IMR-90 (cell line): Measurements from ENCODE around the gene AMDHD2. TPM values are rescaled to one million over a fixed set of nuclear protein-coding genes. Genes with fewer than 3 reads are reported as not detected.

Experiments
- ATAC-seq: fragments of 200-7000 bp; cut with Tn5 transposase; 2 replicates; pipeline ENCODE4 v1.9.1; 2020; ENCODE audit warnings: low read depth, mild to moderate bottlenecking, moderate library complexity
- BruUV-seq: library from RNA; stranded (reverse); fragments of 400-500 nt; replicated peaks from 2 replicates; lab custom pipeline; 2021; lab: Mats Ljungman, UMichigan
- CTCF ChIA-PET: fragments of 300-600 bp; formaldehyde crosslinking; extraction: SDS; loops from one replicate; lab custom pipeline; 2021; ENCODE audit warnings: antibody characterized with exemption; lab: Yijun Ruan, JAX
- POLR2A ChIA-PET: fragments of 300-600 bp; sonication (Branson Sonifier 250); formaldehyde crosslinking; loops from one replicate; lab custom pipeline; 2022; ENCODE audit warnings: antibody characterized with exemption; ENCODE audit not compliant: unreplicated experiment; lab: Charles Lee
- DNase-seq: peaks from one replicate; pipeline ENCODE4 v3.0.0; 2013
- H2AFZ ChIP-seq: replicated peaks from 2 replicates; pipeline ENCODE3; 2013; ENCODE audit warnings: low read length, mild to moderate bottlenecking; ENCODE audit not compliant: poor library complexity
- H2AK5ac ChIP-seq: 2 replicates; pipeline ENCODE4 v1.6.1; 2013; ENCODE audit warnings: low read depth, low read length, inconsistent platforms
- H2AK9ac ChIP-seq: replicated peaks from 2 replicates; pipeline ENCODE3; 2013; ENCODE audit warnings: mild to moderate bottlenecking, low read depth, low read length, moderate library complexity; ENCODE audit not compliant: poor library complexity
- H2BK120ac ChIP-seq: 2 replicates; pipeline ENCODE4 v1.6.1; 2013; ENCODE audit warnings: low read depth, low read length, inconsistent platforms
- H2BK15ac ChIP-seq: 3 replicates; pipeline ENCODE4 v1.6.1; 2013; ENCODE audit warnings: low read depth, low read length, inconsistent platforms
- H2BK20ac ChIP-seq: 2 replicates; pipeline ENCODE4 v1.6.1; 2013; ENCODE audit warnings: low read depth, mild to moderate bottlenecking, inconsistent platforms, low read length, moderate library complexity
- H2BK5ac ChIP-seq: 2 replicates; pipeline ENCODE4 v1.6.1; 2013; ENCODE audit warnings: mild to moderate bottlenecking, low read depth, low read length, inconsistent platforms; ENCODE audit not compliant: poor library complexity, severe bottlenecking
- H3K14ac ChIP-seq: replicated peaks from 2 replicates; pipeline ENCODE4 v1.6.1; 2013; ENCODE audit warnings: low read depth, low read length, inconsistent platforms
- H3K18ac ChIP-seq: 2 replicates; pipeline ENCODE4 v1.6.1; 2013; ENCODE audit warnings: low read depth, low read length, control low read depth
- H3K23ac ChIP-seq: 2 replicates; pipeline ENCODE4 v1.6.1; 2013; ENCODE audit warnings: low read depth, low read length, inconsistent platforms
- H3K27ac ChIP-seq: 2 replicates; pipeline ENCODE4 v1.5.1; 2013; ENCODE audit warnings: mild to moderate bottlenecking, control low read depth, low read length; ENCODE audit not compliant: insufficient read depth
- H3K27me3 ChIP-seq: 2 replicates; pipeline ENCODE4 v1.6.1; 2013; ENCODE audit warnings: low read length; ENCODE audit not compliant: control insufficient read depth, insufficient read depth
- H3K36me3 ChIP-seq: 2 replicates; pipeline ENCODE4 v1.6.1; 2013; ENCODE audit warnings: low read length, mixed read lengths; ENCODE audit not compliant: control insufficient read depth, insufficient read depth
- H3K4ac ChIP-seq: 2 replicates; pipeline ENCODE4 v1.6.1; 2013; ENCODE audit warnings: low read depth, low read length, inconsistent platforms
- H3K4me1 ChIP-seq: 2 replicates; pipeline ENCODE4 v1.6.1; 2013; ENCODE audit warnings: low read length, mixed read lengths; ENCODE audit not compliant: control insufficient read depth, insufficient read depth
- H3K4me2 ChIP-seq: 2 replicates; pipeline ENCODE4 v1.6.1; 2013; ENCODE audit warnings: low read depth, mild to moderate bottlenecking, control low read depth, low read length, moderate library complexity
- H3K4me3 ChIP-seq: 2 replicates; pipeline ENCODE4 v1.5.1; 2013; ENCODE audit warnings: low read depth, mild to moderate bottlenecking, control low read depth, low read length, moderate library complexity; ENCODE audit not compliant: insufficient read depth
- H3K56ac ChIP-seq: 2 replicates; pipeline ENCODE4 v1.6.1; 2013; ENCODE audit warnings: low read length, inconsistent platforms; ENCODE audit not compliant: insufficient read depth; ENCODE audit errors: extremely low read depth
- H3K79me1 ChIP-seq, 2 experiments: 2 replicates each; pipeline ENCODE4 v1.6.1; 2013; ENCODE audit warnings: low read length in 2 of 2, inconsistent platforms in 1 of 2, low read depth in 1 of 2
- H3K9ac ChIP-seq: 2 replicates; pipeline ENCODE4 v1.6.1; 2013; ENCODE audit warnings: low read depth, low read length, control low read depth
- H3K9me1 ChIP-seq: 2 replicates; pipeline ENCODE4 v1.6.1; 2013; ENCODE audit warnings: low read length, inconsistent platforms; ENCODE audit not compliant: insufficient read depth
- H3K9me3 ChIP-seq: 2 replicates; pipeline ENCODE4 v1.6.1; 2013; ENCODE audit warnings: low read length; ENCODE audit not compliant: control insufficient read depth, insufficient read depth
- H4K20me1 ChIP-seq: 2 replicates; pipeline ENCODE4 v1.6.1; 2013; ENCODE audit warnings: low read length, inconsistent platforms; ENCODE audit not compliant: insufficient read depth
- H4K5ac ChIP-seq: 2 replicates; pipeline ENCODE4 v1.6.1; 2013; ENCODE audit warnings: mild to moderate bottlenecking, low read depth, low read length, control low read depth
- H4K8ac ChIP-seq, 2 experiments: 2 replicates each; pipeline ENCODE4 v1.6.1; 2013; ENCODE audit warnings: low read depth in 2 of 2, low read length in 2 of 2, control low read depth in 1 of 2, inconsistent platforms in 1 of 2
- H4K91ac ChIP-seq: 2 replicates; pipeline ENCODE4 v1.6.1; 2013; ENCODE audit warnings: low read depth, low read length, inconsistent platforms; ENCODE audit not compliant: insufficient read depth
- BHLHE40 ChIP-seq: fragments of 150-350 bp; IDR thresholded peaks from 2 replicates; pipeline ENCODE4 v1.6.1; 2016; ENCODE audit warnings: mild to moderate bottlenecking, low read depth, low read length
- CEBPB ChIP-seq: IDR thresholded peaks from 2 replicates; pipeline ENCODE4 v1.6.1; 2012; ENCODE audit warnings: low read depth, low read length, improper control_type of control experiment
- CHD1 ChIP-seq: IDR thresholded peaks from 2 replicates; pipeline ENCODE4 v1.6.1; 2012; ENCODE audit warnings: low read depth, low read length, improper control_type of control experiment
- FOS ChIP-seq: fragments of 150-350 bp; IDR thresholded peaks from 2 replicates; pipeline ENCODE4 v1.6.1; 2016; ENCODE audit warnings: low read depth, low read length
- MAFK ChIP-seq: IDR thresholded peaks from 2 replicates; pipeline ENCODE4 v1.6.1; 2012; ENCODE audit warnings: low read depth, low read length, improper control_type of control experiment
- MAZ ChIP-seq: IDR thresholded peaks from 2 replicates; pipeline ENCODE4 v1.6.1; 2012; ENCODE audit warnings: low read depth, mild to moderate bottlenecking, low read length, improper control_type of control experiment, moderate library complexity, borderline replicate concordance
- NFE2L2 ChIP-seq: fragments of 150-350 bp; IDR thresholded peaks from 2 replicates; pipeline ENCODE4 v1.6.1; 2016; ENCODE audit warnings: low read depth, mild to moderate bottlenecking, low read length
- POLR2A ChIP-seq: IDR thresholded peaks from 2 replicates; pipeline ENCODE4 v1.6.1; 2012; ENCODE audit warnings: mild to moderate bottlenecking, low read depth, low read length
- RAD21 ChIP-seq: IDR thresholded peaks from 2 replicates; pipeline ENCODE4 v1.6.1; 2012; ENCODE audit warnings: low read length, improper control_type of control experiment
- RCOR1 ChIP-seq: IDR thresholded peaks from 2 replicates; pipeline ENCODE4 v1.6.1; 2012; ENCODE audit warnings: mild to moderate bottlenecking, low read length, improper control_type of control experiment; ENCODE audit not compliant: insufficient replicate concordance
- RFX5 ChIP-seq: IDR thresholded peaks from 2 replicates; pipeline ENCODE4 v1.8.0; 2012; ENCODE audit warnings: low read depth, mild to moderate bottlenecking, low read length, moderate library complexity
- SMC3 ChIP-seq: fragments of 150-350 bp; IDR thresholded peaks from 2 replicates; pipeline ENCODE4 v1.6.1; 2016; ENCODE audit warnings: low read depth, mild to moderate bottlenecking, antibody characterized with exemption, low read length, moderate library complexity
- WGBS, 2 experiments: methylation state at CpG; one replicate each; pipeline versions ENCODE4 v1.1.5 to v1.1.7; 2013; ENCODE audit warnings: missing lambda C conversion rate in 2 of 2; ENCODE audit not compliant: insufficient read length in 1 of 2; ENCODE audit errors: extremely low coverage in 2 of 2; 5-methylcytosine and 5-hydroxymethylcytosine counted together
- dilution Hi-C: fragments of 300-500 bp; cut with HindIII; formaldehyde crosslinking; loops from one replicate; pipeline ENCODE4 v1.14.3; 2018; ENCODE audit warnings: low sequenced_read_pairs; ENCODE audit not compliant: unreplicated experiment
- in situ Hi-C: fragments of 300-500 bp; cut with MboI; formaldehyde crosslinking; loops from 3 replicates; pipeline ENCODE4 v1.14.3; 2019; ENCODE audit warnings: low sequenced_read_pairs, inconsistent platforms, mixed read lengths
- intact Hi-C: fragments of 100-400 bp; cut with micrococcal nuclease; formaldehyde crosslinking; loops from 2 replicates; pipeline ENCODE4 v1.10.0; 2022
- polyA plus RNA-seq, 3 experiments: library from polyadenylated mRNA; depleted of rRNA; stranded (reverse); fragments of >200 nt; gene quantifications; 2 replicates each; pipeline ENCODE4 v1.2.3, GENCODE V29; 2012; ENCODE audit warnings: low replicate concordance in 1 of 3
- total RNA-seq: library from RNA; depleted of rRNA; stranded (reverse); fragments of >200 nt; gene quantifications from 2 replicates; pipeline ENCODE4 v1.2.3, GENCODE V29; 2012
- TF ChIP-seq, protein P1 (sequence below): conservative IDR thresholded peaks from 2 replicates; pipeline ENCODE4 v1.5.1; 2012; ENCODE audit warnings: mild to moderate bottlenecking, low read depth, low read length, improper control_type of control experiment
- TF ChIP-seq, protein P2 (sequence below): fragments of 150-350 bp; IDR thresholded peaks from 2 replicates; pipeline ENCODE4 v1.6.1; 2016; ENCODE audit warnings: low read depth, mild to moderate bottlenecking, low read length, moderate library complexity, borderline replicate concordance
- TF ChIP-seq, protein P3 (sequence below): fragments of 150-350 bp; IDR thresholded peaks from 2 replicates; pipeline ENCODE4 v1.6.1; 2017; ENCODE audit warnings: mild to moderate bottlenecking, antibody characterized with exemption, low read length, low read depth

AMDHD2 gene
- total and polyA plus RNA-seq, 2 of the 4 experiments (the other 2 are of a cell fraction), result 10.6 to 30.3 TPM

DNA sequence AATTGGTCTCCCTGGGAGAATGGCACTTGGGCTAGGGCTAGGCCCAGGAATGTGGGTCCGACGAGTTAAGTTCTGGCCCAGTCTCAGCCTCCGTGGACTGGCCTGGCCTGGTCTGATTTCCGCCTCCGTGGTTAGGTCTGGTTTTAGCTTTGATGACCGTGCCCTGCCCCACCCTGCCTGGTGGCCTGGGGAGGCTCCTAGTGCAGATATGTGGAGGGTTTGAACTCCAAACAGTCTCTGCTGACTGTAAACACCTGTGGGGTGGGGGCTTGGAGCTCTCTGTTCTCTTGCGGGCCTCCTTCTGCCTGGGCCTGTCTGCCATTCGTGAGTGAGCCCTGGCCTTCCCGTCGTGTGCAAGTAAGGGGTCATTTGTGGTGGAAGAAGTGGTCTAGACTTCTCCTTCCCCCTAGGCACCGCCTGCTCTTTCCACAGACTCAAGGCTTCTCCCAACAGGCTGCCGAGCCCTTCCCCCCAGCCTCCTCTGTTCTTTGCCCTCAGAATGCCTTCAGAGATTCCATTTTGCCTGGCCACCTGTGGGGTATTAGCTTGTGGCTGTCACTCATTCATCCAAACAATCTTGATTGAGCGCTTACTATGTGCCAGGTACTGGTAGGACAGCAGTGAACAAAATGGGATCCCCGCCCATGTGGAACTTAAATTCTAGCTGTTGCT is 4.9 kb upstream of the AMDHD2 start:
- no TSS peak for BruUV-seq
- Histone ChIP-seq H2BK20ac (no peak overlapping the region), H4K8ac (no peak overlapping the region), H3K36me3 (peaks cover 4% of the 10 kb centered on the region; the same call in 1 of the 2 replicates), H2BK120ac (no peak overlapping the region), H3K4ac (no peak overlapping the region), H3K27ac (peak overlapping the region; percentile 57), H3K9ac (peak overlapping the region; percentile 77), H2AFZ (no peak overlapping the region), H2AK5ac (peak overlapping the region; percentile 88), H3K23ac (peak overlapping the region; percentile 95), H3K9me3 (no peaks in the 10 kb centered on the region), H3K4me3 (peak overlapping the region; percentile 93), H2BK5ac (no peak overlapping the region), H3K4me2 (peak overlapping the region; percentile 83), H3K79me1 (peaks cover 0 to 54% of the 10 kb centered on the region in 2 experiments; a peak in 3 of 4 replicates), H3K56ac (no peak overlapping the region), H3K4me1 (peaks cover 19% of the 10 kb centered on the region), H3K18ac (no peak overlapping the region), H4K91ac (no peak overlapping the region), H4K5ac (no peak overlapping the region), H3K9me1 (peaks cover 19% of the 10 kb centered on the region), H2BK15ac (no peak overlapping the region), H3K27me3 (no peaks in the 10 kb centered on the region), H2AK9ac (peak overlapping the region; percentile 96), H4K20me1 (peaks cover 57% of the 10 kb centered on the region), H3K14ac (peak overlapping the region; percentile 76; the same call in 1 of the 2 replicates)
- POLR2A ChIA-PET, result no interaction called here
- WGBS, 2 experiments, result no CpG with 5 or more reads among the region's 14 CpGs
- no peak for DNase-seq
- in situ Hi-C loops, result no loop called here
- CTCF ChIA-PET, result interaction anchor here (0.5 kb wide), 1 partner anchor 153 kb away, joined by 3 read pairs; no protein-coding TSS in a partner anchor
- ATAC-seq, result no peak
- dilution Hi-C loops, result no loop called here
- intact Hi-C loops, result no loop called here
- TF ChIP-seq NFE2L2 (no peak), MAFK (no peak), RAD21 (no peak), POLR2A (no peak), RCOR1 (no peak), CHD1 (no peak), CEBPB (no peak), BHLHE40 (no peak), RFX5 (no peak), SMC3 (no peak), MAZ (no peak), FOS (no peak)
- TF ChIP-seq, protein P1, sequence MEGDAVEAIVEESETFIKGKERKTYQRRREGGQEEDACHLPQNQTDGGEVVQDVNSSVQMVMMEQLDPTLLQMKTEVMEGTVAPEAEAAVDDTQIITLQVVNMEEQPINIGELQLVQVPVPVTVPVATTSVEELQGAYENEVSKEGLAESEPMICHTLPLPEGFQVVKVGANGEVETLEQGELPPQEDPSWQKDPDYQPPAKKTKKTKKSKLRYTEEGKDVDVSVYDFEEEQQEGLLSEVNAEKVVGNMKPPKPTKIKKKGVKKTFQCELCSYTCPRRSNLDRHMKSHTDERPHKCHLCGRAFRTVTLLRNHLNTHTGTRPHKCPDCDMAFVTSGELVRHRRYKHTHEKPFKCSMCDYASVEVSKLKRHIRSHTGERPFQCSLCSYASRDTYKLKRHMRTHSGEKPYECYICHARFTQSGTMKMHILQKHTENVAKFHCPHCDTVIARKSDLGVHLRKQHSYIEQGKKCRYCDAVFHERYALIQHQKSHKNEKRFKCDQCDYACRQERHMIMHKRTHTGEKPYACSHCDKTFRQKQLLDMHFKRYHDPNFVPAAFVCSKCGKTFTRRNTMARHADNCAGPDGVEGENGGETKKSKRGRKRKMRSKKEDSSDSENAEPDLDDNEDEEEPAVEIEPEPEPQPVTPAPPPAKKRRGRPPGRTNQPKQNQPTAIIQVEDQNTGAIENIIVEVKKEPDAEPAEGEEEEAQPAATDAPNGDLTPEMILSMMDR, result no peak
- TF ChIP-seq, protein P2, sequence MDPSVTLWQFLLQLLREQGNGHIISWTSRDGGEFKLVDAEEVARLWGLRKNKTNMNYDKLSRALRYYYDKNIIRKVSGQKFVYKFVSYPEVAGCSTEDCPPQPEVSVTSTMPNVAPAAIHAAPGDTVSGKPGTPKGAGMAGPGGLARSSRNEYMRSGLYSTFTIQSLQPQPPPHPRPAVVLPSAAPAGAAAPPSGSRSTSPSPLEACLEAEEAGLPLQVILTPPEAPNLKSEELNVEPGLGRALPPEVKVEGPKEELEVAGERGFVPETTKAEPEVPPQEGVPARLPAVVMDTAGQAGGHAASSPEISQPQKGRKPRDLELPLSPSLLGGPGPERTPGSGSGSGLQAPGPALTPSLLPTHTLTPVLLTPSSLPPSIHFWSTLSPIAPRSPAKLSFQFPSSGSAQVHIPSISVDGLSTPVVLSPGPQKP, result no peak
- TF ChIP-seq, protein P3, sequence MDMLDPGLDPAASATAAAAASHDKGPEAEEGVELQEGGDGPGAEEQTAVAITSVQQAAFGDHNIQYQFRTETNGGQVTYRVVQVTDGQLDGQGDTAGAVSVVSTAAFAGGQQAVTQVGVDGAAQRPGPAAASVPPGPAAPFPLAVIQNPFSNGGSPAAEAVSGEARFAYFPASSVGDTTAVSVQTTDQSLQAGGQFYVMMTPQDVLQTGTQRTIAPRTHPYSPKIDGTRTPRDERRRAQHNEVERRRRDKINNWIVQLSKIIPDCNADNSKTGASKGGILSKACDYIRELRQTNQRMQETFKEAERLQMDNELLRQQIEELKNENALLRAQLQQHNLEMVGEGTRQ, result no peak
